ENCODE results near the gene FTO.
"Not testable (repeated sequence)": the region's sequence is repeated elsewhere in the genome, so short reads cannot be mapped to it uniquely, and the experiment has no call there.

Gene FTO

GRCh38 chr16:54165912-54166865 lies 462.2 kb downstream of the FTO start:
- no peak for DNase-seq

- DNase-seq = no peak
These were observed 465.2 kb downstream of the FTO start for GRCh38 chr16:54169112-54169511.

- no peak for DNase-seq
These were observed 467.9 kb downstream of the FTO start for GRCh38 chr16:54171626-54172537.

- DNase-seq = no peak
These were observed 469.5 kb downstream of the FTO start for GRCh38 chr16:54173490-54173889.

- no peak for DNase-seq
These were observed 470.2 kb downstream of the FTO start for GRCh38 chr16:54174201-54174600.

- no peak for DNase-seq
These were observed 470.8 kb downstream of the FTO start for GRCh38 chr16:54174750-54175149.

GRCh38 chr16:54175169-54175551 lies 471.2 kb downstream of the FTO start:
- no peak for DNase-seq

GRCh38 chr16:54175552-54176375 lies 471.8 kb downstream of the FTO start:
- DNase-seq = no peak

GRCh38 chr16:54176376-54176901 lies 472.5 kb downstream of the FTO start:
- no peak for DNase-seq

- no peak for DNase-seq
These were observed 473.3 kb downstream of the FTO start for GRCh38 chr16:54177052-54177861.

- DNase-seq = no peak
These were observed 474.0 kb downstream of the FTO start for GRCh38 chr16:54177862-54178477.

GRCh38 chr16:54178478-54178976 lies 474.6 kb downstream of the FTO start:
- no peak for DNase-seq

- no peak for DNase-seq
These were observed 476.7 kb downstream of the FTO start for GRCh38 chr16:54180421-54181359.

- not testable (repeated sequence) for DNase-seq
These were observed 477.9 kb downstream of the FTO start for GRCh38 chr16:54181683-54182329.

GRCh38 chr16:54185045-54185444 lies 481.1 kb downstream of the FTO start:
- DNase-seq = no peak

GRCh38 chr16:54191163-54191562 lies 487.2 kb downstream of the FTO start:
- DNase-seq = no peak

GRCh38 chr16:54191592-54191991 lies 487.6 kb downstream of the FTO start:
- DNase-seq = no peak

- no peak for DNase-seq
These were observed 489.2 kb downstream of the FTO start for GRCh38 chr16:54193013-54193664.

Measured in activated CD4-positive, alpha-beta T cell treated with anti-CD3 and anti-CD28 coated beads for 48 hours (primary cell).